Suprapubic skin (tissue), 4 donors: Measurements from ENCODE around the gene METTL1. TPM values are rescaled to one million over a fixed set of nuclear protein-coding genes. Genes with fewer than 3 reads are reported as not detected.

Source experiments
- DNase-seq, 2 donors: peaks; one replicate each; pipeline ENCODE4 v3.0.0-alpha.2; 2019; ENCODE audit warnings: low spot score in 2 of 2
- H3K27ac ChIP-seq: fragments of 200-600 bp; sonication (generic); one replicate; pipeline ENCODE4 v1.5.1; 2019
- H3K27me3 ChIP-seq: fragments of 200-600 bp; sonication (generic); one replicate; pipeline ENCODE4 v1.5.1; 2019
- H3K36me3 ChIP-seq: fragments of 200-600 bp; sonication (generic); one replicate; pipeline ENCODE4 v1.5.1; 2019
- H3K4me1 ChIP-seq: fragments of 200-600 bp; sonication (generic); one replicate; pipeline ENCODE4 v1.5.1; 2019
- H3K4me3 ChIP-seq: fragments of 200-600 bp; sonication (generic); one replicate; pipeline ENCODE4 v1.5.1; 2019; ENCODE audit warnings: mild to moderate bottlenecking
- H3K9me3 ChIP-seq: fragments of 200-600 bp; sonication (generic); one replicate; pipeline ENCODE4 v1.5.1; 2019
- CTCF ChIP-seq, 2 donors: fragments of 200-600 bp in 1 of 2; fragments of 450-650 bp in 1 of 2; sonication (generic) in 1 of 2; IDR thresholded peaks; one replicate each; pipeline ENCODE4 v1.5.1; 2016 to 2019; ENCODE audit warnings: antibody characterized with exemption in 2 of 2, mild to moderate bottlenecking in 1 of 2, moderate library complexity in 1 of 2
- EP300 ChIP-seq: sonication (generic); formaldehyde crosslinking; IDR thresholded peaks from one replicate; pipeline ENCODE4 v1.6.1; 2017; ENCODE audit warnings: antibody characterized with exemption
- POLR2A ChIP-seq, 2 donors: fragments of 450-650 bp; IDR thresholded peaks; one replicate each; pipeline ENCODE4 v1.6.1; 2017; ENCODE audit warnings: antibody characterized with exemption in 2 of 2, mild to moderate bottlenecking in 2 of 2, moderate library complexity in 2 of 2
- POLR2AphosphoS5 ChIP-seq, 3 donors: sonication (generic); formaldehyde crosslinking; IDR thresholded peaks; one replicate each; pipeline ENCODE4 v1.6.1; 2017; ENCODE audit warnings: antibody characterized with exemption in 3 of 3
- WGBS: methylation state at CpG from one replicate; pipeline ENCODE4 v1.1.5; 2018; 5-methylcytosine and 5-hydroxymethylcytosine counted together
- total RNA-seq, 4 donors: library from RNA; depleted of rRNA; stranded (reverse); fragments of >200 nt; gene quantifications; one replicate each; pipeline ENCODE4 v1.1.0, GENCODE V29; 2016

The METTL1 gene
- total RNA-seq, 4 donors from 2014 or later = 9.1 to 24.1 (median 16.4) TPM

GRCh38 chr12:57726884-57727757 lies 44.8 kb downstream of the METTL1 start:
- Histone ChIP-seq H3K27me3 (no peaks in the 10 kb centered on the region), H3K36me3 (peaks cover under 1% of the 10 kb centered on the region), H3K27ac (peak overlapping the region; percentile 66), H3K4me1 (peaks cover 27% of the 10 kb centered on the region), H3K4me3 (peak overlapping the region; percentile 82), H3K9me3 (no peaks in the 10 kb centered on the region)
- DNase-seq = no peak
- peak in 1 of 2 donors; percentile 31 for TF ChIP-seq CTCF (IDR thresholded peaks at IDR 0.05)
- TF ChIP-seq POLR2A (IDR thresholded peaks at IDR 0.05) = no peak
- TF ChIP-seq EP300 = no peak
- peak in 1 of 3 donors; percentile 5 for TF ChIP-seq POLR2AphosphoS5 (IDR thresholded peaks at IDR 0.05)
- WGBS = 33% methylated on average over 46 of the region's 76 CpGs

- H3K27me3 ChIP-seq = no peaks in the 10 kb centered on the region
- TF ChIP-seq POLR2AphosphoS5 (IDR thresholded peaks at IDR 0.05) = no peak
- peak; percentile 41 to 86 for TF ChIP-seq CTCF (IDR thresholded peaks at IDR 0.05)
- peak; percentile 90 to 92 for DNase-seq
These were observed 45.6 kb downstream of the METTL1 start for GRCh38 chr12:57726151-57726883.

GRCh38 chr12:57725851-57726150 lies 46.1 kb downstream of the METTL1 start:
- TF ChIP-seq EP300 (no peak), POLR2A (IDR thresholded peaks at IDR 0.05) (no peak), POLR2AphosphoS5 (IDR thresholded peaks at IDR 0.05) (no peak), CTCF (IDR thresholded peaks at IDR 0.05) (no peak)
- DNase-seq = no peak
- peaks cover 27% of the 10 kb centered on the region for H3K4me1 ChIP-seq
- no peaks in the 10 kb centered on the region for H3K27me3 ChIP-seq
- peak overlapping the region; percentile 82 for H3K4me3 ChIP-seq
- peaks cover 13% of the 10 kb centered on the region for H3K36me3 ChIP-seq
- no peak overlapping the region for H3K27ac ChIP-seq
- 14% methylated on average over 8 of the region's 10 CpGs for WGBS
- H3K9me3 ChIP-seq = no peaks in the 10 kb centered on the region

More at GRCh38 chr12:57726151-57726883, 45.6 kb downstream of the METTL1 start:
- WGBS = 13% methylated on average over 16 of the region's 79 CpGs
- peak overlapping the region; percentile 82 for H3K4me3 ChIP-seq
- H3K36me3 ChIP-seq = peaks cover 8% of the 10 kb centered on the region
- peak overlapping the region; percentile 66 for H3K27ac ChIP-seq
- no peaks in the 10 kb centered on the region for H3K9me3 ChIP-seq
- H3K4me1 ChIP-seq = peaks cover 27% of the 10 kb centered on the region

GRCh38 chr12:57724936-57725740 lies 46.8 kb downstream of the METTL1 start:
- DNase-seq = no peak
- Histone ChIP-seq H3K27ac (no peak overlapping the region), H3K36me3 (peaks cover 20% of the 10 kb centered on the region), H3K4me3 (peak overlapping the region; percentile 82), H3K27me3 (no peaks in the 10 kb centered on the region), H3K9me3 (no peaks in the 10 kb centered on the region), H3K4me1 (peaks cover 27% of the 10 kb centered on the region)
- TF ChIP-seq EP300 (no peak), POLR2AphosphoS5 (IDR thresholded peaks at IDR 0.05) (no peak), POLR2A (IDR thresholded peaks at IDR 0.05) (no peak), CTCF (IDR thresholded peaks at IDR 0.05) (no peak)
- 50% methylated on average over 11 of the region's 11 CpGs for WGBS
